Testis (tissue), 3 donors: ENCODE results near the gene THAP11. TPM values are rescaled to one million over a fixed set of nuclear protein-coding genes. Genes with fewer than 3 reads are reported as not detected.
"Not testable (repeated sequence)": the region's sequence is repeated elsewhere in the genome, so short reads cannot be mapped to it uniquely, and the experiment has no call there.

Source experiments
- DNase-seq: peaks from one replicate; pipeline ENCODE4 v3.0.0-alpha.2; 2019
- H3K27ac ChIP-seq, 2 donors: fragments of 200-600 bp; sonication (generic); one replicate each; pipeline ENCODE4 v1.5.1; 2019
- H3K27me3 ChIP-seq: fragments of 200-600 bp; sonication (generic); one replicate; pipeline ENCODE4 v1.5.1; 2019
- H3K36me3 ChIP-seq: fragments of 200-600 bp; sonication (generic); one replicate; pipeline ENCODE4 v1.5.1; 2017; ENCODE audit warnings: low read depth; ENCODE audit errors: missing control alignments
- H3K4me1 ChIP-seq: fragments of 200-600 bp; sonication (generic); one replicate; pipeline ENCODE4 v1.5.1; 2019
- H3K4me3 ChIP-seq, 2 donors: fragments of 200-600 bp; sonication (generic); one replicate each; pipeline ENCODE4 v1.5.1; 2017 to 2019
- H3K9me3 ChIP-seq: fragments of 200-600 bp; sonication (generic); one replicate; pipeline ENCODE4 v1.5.1; 2017
- POLR2A ChIP-seq: fragments of 450-650 bp; IDR thresholded peaks from one replicate; pipeline ENCODE4 v1.6.1; 2017; ENCODE audit warnings: antibody characterized with exemption, mild to moderate bottlenecking, moderate library complexity
- WGBS, 2 donors: methylation state at CpG; one replicate each; pipeline ENCODE4 v1.1.5; 2018; 5-methylcytosine and 5-hydroxymethylcytosine counted together
- intact Hi-C: fragments of 100-400 bp; cut with DNase I; formaldehyde crosslinking; loops from one replicate; pipeline ENCODE4 v1.15.1; 2023; ENCODE audit warnings: low total_unique reads
- polyA plus RNA-seq: library from polyadenylated mRNA; stranded (reverse); fragments of 350-450 nt; fragmentation: Illumina TruSeq; extraction: RNeasy Lipid Tissue Mini Kit (QIAGEN cat#74804); gene quantifications from one replicate; pipeline ENCODE4 v1.2.3, GENCODE V29; 2014; ENCODE audit warnings: low read depth, low replicate concordance; ENCODE audit not compliant: insufficient read depth
- total RNA-seq, 2 donors: library from RNA; depleted of rRNA; stranded (reverse); fragments of >200 nt; gene quantifications; one replicate each; pipeline ENCODE4 v1.2.3, GENCODE V29; 2016
- TF ChIP-seq, protein P1 (sequence below), 3 experiments: fragments of 450-650 bp in 2 of 3; fragments of 200-600 bp in 1 of 3; sonication (generic) in 1 of 3; IDR thresholded peaks; one replicate each; pipeline ENCODE4 v1.5.1; 2016 to 2019; ENCODE audit warnings: antibody characterized with exemption in 3 of 3, mild to moderate bottlenecking in 2 of 3, moderate library complexity in 1 of 3

THAP11 gene
- total and polyA plus RNA-seq, 3 donors from 2014 or later = 24.0 to 59.7 (median 56.8) TPM

DNA sequence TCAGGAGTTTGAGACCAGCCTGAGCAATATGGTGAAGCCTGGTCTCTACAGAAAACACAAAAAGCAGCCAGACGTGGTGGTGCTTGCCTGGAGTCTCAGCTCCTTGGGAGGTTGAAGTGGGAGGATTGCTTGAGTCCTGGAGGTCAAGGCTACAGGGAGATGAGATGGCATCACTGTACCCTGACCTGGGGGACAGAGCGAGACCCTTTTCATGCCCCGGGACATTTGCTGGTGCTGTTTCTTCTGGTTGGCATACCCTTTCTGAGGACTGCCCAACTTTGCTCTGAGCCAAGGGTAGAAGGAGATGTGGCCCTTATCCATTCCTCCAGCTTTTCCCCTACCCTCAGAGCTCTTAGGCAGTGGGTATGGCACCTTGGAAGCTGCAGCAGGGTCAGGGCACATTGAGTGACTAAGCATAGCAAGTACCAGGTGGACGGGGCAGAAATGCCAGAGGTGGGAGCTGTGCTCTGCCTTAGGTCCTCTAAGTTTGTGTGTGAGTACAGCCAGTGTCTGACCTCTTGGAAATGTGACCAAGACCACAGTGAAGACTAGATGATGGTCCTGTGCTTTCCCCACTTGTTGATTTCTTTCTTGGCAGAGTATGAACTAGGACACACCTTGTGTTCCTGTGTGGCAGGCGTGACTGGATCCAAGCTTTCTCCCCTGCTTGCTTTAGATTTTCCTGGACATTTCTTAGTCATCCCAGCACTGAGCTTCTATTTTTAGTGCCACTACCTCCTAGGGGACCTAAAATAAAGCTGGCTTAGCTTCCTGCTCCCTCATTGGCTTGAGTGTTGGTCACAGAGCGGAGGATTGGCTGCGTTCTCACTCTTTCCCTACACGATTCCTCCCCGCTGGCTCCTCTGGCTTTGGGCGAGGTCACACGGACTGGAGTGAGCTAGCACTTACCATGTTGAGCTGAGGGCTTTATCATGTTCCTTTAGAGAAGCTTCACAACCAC, 20.8 kb downstream of the THAP11 start:
- Histone ChIP-seq H3K27me3 (no peaks in the 10 kb centered on the region), H3K27ac (peak overlapping the region; percentile 35 to 79), H3K36me3 (no peaks in the 10 kb centered on the region), H3K4me1 (peaks cover 33% of the 10 kb centered on the region), H3K4me3 (no peak overlapping the region), H3K9me3 (no peaks in the 10 kb centered on the region)
- intact Hi-C loops = no loop called here
- 50 to 61% methylated on average over 11 of the region's 11 CpGs for WGBS, 2 donors
- no peak for TF ChIP-seq POLR2A
- TF ChIP-seq, protein P1, sequence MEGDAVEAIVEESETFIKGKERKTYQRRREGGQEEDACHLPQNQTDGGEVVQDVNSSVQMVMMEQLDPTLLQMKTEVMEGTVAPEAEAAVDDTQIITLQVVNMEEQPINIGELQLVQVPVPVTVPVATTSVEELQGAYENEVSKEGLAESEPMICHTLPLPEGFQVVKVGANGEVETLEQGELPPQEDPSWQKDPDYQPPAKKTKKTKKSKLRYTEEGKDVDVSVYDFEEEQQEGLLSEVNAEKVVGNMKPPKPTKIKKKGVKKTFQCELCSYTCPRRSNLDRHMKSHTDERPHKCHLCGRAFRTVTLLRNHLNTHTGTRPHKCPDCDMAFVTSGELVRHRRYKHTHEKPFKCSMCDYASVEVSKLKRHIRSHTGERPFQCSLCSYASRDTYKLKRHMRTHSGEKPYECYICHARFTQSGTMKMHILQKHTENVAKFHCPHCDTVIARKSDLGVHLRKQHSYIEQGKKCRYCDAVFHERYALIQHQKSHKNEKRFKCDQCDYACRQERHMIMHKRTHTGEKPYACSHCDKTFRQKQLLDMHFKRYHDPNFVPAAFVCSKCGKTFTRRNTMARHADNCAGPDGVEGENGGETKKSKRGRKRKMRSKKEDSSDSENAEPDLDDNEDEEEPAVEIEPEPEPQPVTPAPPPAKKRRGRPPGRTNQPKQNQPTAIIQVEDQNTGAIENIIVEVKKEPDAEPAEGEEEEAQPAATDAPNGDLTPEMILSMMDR (IDR thresholded peaks at IDR 0.05) = no peak
- DNase-seq = peak; percentile 74

DNA sequence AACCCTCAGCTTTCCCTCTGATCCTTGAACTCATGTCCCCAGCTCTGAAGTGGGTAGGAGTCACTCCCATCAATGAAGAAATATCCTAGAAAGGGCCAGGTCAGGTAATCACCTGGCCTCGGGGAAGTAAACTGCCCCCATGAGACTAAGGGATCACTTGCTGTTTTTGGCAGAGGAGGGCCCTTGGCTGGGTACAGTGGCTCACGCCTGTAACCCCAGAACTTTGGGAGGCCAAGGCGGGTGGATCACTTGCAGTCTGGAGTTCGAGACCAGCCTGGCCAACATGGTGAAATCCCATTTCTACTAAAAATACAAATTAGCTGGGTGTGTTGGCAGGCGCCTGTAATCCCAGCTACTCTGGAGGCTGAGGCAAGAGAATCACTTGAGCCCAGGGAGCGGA, 21.9 kb downstream of the THAP11 start:
- H3K36me3 ChIP-seq, H3K27me3 ChIP-seq, DNase-seq, H3K4me3 ChIP-seq, intact Hi-C loops, H3K9me3 ChIP-seq: not testable (repeated sequence)
- H3K4me1 ChIP-seq = peaks cover 25% of the 10 kb centered on the region
- WGBS, 2 donors = 81 to 90% methylated on average over 6 of the region's 6 CpGs
- peak overlapping the region; percentile 35 to 79 for H3K27ac ChIP-seq

DNA sequence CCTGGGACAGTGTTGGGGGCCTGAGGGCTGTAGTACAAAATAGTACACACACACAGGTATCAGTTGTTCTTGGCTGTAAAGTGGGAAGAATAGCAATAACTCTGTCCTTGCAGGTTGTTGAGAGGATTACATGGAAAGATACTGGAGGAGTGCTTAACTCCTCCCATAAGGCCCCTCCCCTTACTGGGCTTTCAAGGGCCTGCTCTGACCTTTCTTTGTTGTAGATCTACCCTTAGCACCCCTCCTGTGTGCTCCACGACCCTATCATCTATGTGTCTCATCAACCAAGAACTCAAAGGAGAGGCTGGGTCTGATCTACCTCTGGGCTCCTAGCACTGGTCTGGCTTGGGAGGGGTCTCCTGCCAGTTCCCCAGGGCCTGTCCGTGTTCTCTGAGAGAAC, 22.5 kb downstream of the THAP11 start:
- DNase-seq = no peak
- Histone ChIP-seq H3K9me3 (no peaks in the 10 kb centered on the region), H3K36me3 (no peaks in the 10 kb centered on the region), H3K27ac (no peak overlapping the region), H3K4me3 (no peak overlapping the region), H3K4me1 (peaks cover 25% of the 10 kb centered on the region), H3K27me3 (no peaks in the 10 kb centered on the region)
- no peak for TF ChIP-seq POLR2A
- TF ChIP-seq, protein P1 (IDR thresholded peaks at IDR 0.05) = no peak
- WGBS, 2 donors = 80 to 84% methylated on average over 2 of the region's 2 CpGs
- intact Hi-C loops = no loop called here

DNA sequence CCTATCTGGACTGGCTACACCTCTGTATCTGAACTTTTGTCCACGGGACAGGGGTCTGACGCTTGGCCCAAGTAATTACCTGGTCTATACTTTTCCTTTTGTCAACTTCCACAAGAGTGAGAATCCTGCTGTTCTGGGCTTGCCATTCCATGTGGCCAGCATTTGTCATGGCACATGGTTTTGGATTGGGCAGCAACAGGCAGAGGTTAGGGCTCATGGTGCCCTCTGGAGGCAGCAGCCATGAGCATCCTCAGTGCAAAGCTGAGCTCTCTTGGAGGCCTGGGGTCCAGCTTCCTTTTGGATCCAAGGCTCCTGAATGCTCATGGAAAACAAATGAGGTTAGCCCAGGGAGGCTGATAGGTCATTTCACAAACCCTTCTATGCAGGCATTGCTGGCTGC, 23.2 kb downstream of the THAP11 start:
- no peaks in the 10 kb centered on the region for H3K36me3 ChIP-seq
- DNase-seq = no peak
- WGBS, 2 donors = 90% methylated on average over 2 of the region's 2 CpGs

DNA sequence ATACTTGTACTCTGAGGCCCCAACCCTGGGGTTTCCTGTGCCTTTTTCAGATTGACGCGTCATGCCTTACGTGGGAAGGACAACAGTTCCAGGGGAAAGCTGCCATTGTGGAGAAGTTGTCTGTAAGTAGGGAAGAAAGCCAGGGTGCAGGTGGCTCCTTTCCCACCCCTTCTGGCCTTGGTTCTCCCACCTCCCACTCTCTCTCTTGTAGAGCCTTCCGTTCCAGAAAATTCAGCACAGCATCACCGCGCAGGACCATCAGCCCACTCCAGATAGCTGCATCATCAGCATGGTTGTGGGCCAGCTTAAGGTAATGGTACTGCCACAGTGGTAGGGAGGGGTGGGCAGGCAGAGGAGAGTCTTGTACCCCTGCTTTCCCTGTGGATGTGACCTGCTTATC, 26.2 kb downstream of the THAP11 start:
- intact Hi-C loops = no loop called here
- no peak overlapping the region for H3K27ac ChIP-seq
- H3K36me3 ChIP-seq = no peaks in the 10 kb centered on the region
- H3K27me3 ChIP-seq = no peaks in the 10 kb centered on the region
- no peak for DNase-seq
- H3K4me1 ChIP-seq = peaks cover 13% of the 10 kb centered on the region
- WGBS, 2 donors = 90 to 95% methylated on average over 6 of the region's 6 CpGs
- H3K9me3 ChIP-seq = no peaks in the 10 kb centered on the region
- TF ChIP-seq, protein P1 (IDR thresholded peaks at IDR 0.05) = no peak
- TF ChIP-seq POLR2A = no peak
- H3K4me3 ChIP-seq = no peak overlapping the region

More for the DNA sequence above, 23.2 kb downstream of the THAP11 start:
- Histone ChIP-seq H3K4me3 (no peak overlapping the region), H3K27ac (no peak overlapping the region), H3K27me3 (no peaks in the 10 kb centered on the region), H3K4me1 (peaks cover 25% of the 10 kb centered on the region), H3K9me3 (no peaks in the 10 kb centered on the region)
- intact Hi-C loops = no loop called here
- TF ChIP-seq, protein P1 (IDR thresholded peaks at IDR 0.05) = no peak
- no peak for TF ChIP-seq POLR2A
